IMR-90 (cell line): ENCODE data around the gene NCKAP5. TPM values are rescaled to one million over a fixed set of nuclear protein-coding genes. Genes with fewer than 3 reads are reported as not detected.

Source experiments
- ATAC-seq: fragments of 200-7000 bp; cut with Tn5 transposase; 2 replicates; pipeline ENCODE4 v1.9.1; 2020; ENCODE audit warnings: low read depth, mild to moderate bottlenecking, moderate library complexity
- BruUV-seq: library from RNA; stranded (reverse); fragments of 400-500 nt; replicated peaks from 2 replicates; lab custom pipeline; 2021; lab: Mats Ljungman, UMichigan
- CTCF ChIA-PET: fragments of 300-600 bp; formaldehyde crosslinking; extraction: SDS; loops from one replicate; lab custom pipeline; 2021; ENCODE audit warnings: antibody characterized with exemption; lab: Yijun Ruan, JAX
- POLR2A ChIA-PET: fragments of 300-600 bp; sonication (Branson Sonifier 250); formaldehyde crosslinking; loops from one replicate; lab custom pipeline; 2022; ENCODE audit warnings: antibody characterized with exemption; ENCODE audit not compliant: unreplicated experiment; lab: Charles Lee
- DNase-seq: peaks from one replicate; pipeline ENCODE4 v3.0.0; 2013
- H2AFZ ChIP-seq: replicated peaks from 2 replicates; pipeline ENCODE3; 2013; ENCODE audit warnings: low read length, mild to moderate bottlenecking; ENCODE audit not compliant: poor library complexity
- H2AK5ac ChIP-seq: 2 replicates; pipeline ENCODE4 v1.6.1; 2013; ENCODE audit warnings: low read depth, low read length, inconsistent platforms
- H2AK9ac ChIP-seq: replicated peaks from 2 replicates; pipeline ENCODE3; 2013; ENCODE audit warnings: mild to moderate bottlenecking, low read depth, low read length, moderate library complexity; ENCODE audit not compliant: poor library complexity
- H2BK120ac ChIP-seq: 2 replicates; pipeline ENCODE4 v1.6.1; 2013; ENCODE audit warnings: low read depth, low read length, inconsistent platforms
- H2BK15ac ChIP-seq: 3 replicates; pipeline ENCODE4 v1.6.1; 2013; ENCODE audit warnings: low read depth, low read length, inconsistent platforms
- H2BK20ac ChIP-seq: 2 replicates; pipeline ENCODE4 v1.6.1; 2013; ENCODE audit warnings: low read depth, mild to moderate bottlenecking, inconsistent platforms, low read length, moderate library complexity
- H2BK5ac ChIP-seq: 2 replicates; pipeline ENCODE4 v1.6.1; 2013; ENCODE audit warnings: mild to moderate bottlenecking, low read depth, low read length, inconsistent platforms; ENCODE audit not compliant: poor library complexity, severe bottlenecking
- H3K14ac ChIP-seq: replicated peaks from 2 replicates; pipeline ENCODE4 v1.6.1; 2013; ENCODE audit warnings: low read depth, low read length, inconsistent platforms
- H3K18ac ChIP-seq: 2 replicates; pipeline ENCODE4 v1.6.1; 2013; ENCODE audit warnings: low read depth, low read length, control low read depth
- H3K23ac ChIP-seq: 2 replicates; pipeline ENCODE4 v1.6.1; 2013; ENCODE audit warnings: low read depth, low read length, inconsistent platforms
- H3K27ac ChIP-seq: 2 replicates; pipeline ENCODE4 v1.5.1; 2013; ENCODE audit warnings: mild to moderate bottlenecking, control low read depth, low read length; ENCODE audit not compliant: insufficient read depth
- H3K27me3 ChIP-seq: 2 replicates; pipeline ENCODE4 v1.6.1; 2013; ENCODE audit warnings: low read length; ENCODE audit not compliant: control insufficient read depth, insufficient read depth
- H3K36me3 ChIP-seq: 2 replicates; pipeline ENCODE4 v1.6.1; 2013; ENCODE audit warnings: low read length, mixed read lengths; ENCODE audit not compliant: control insufficient read depth, insufficient read depth
- H3K4ac ChIP-seq: 2 replicates; pipeline ENCODE4 v1.6.1; 2013; ENCODE audit warnings: low read depth, low read length, inconsistent platforms
- H3K4me1 ChIP-seq: 2 replicates; pipeline ENCODE4 v1.6.1; 2013; ENCODE audit warnings: low read length, mixed read lengths; ENCODE audit not compliant: control insufficient read depth, insufficient read depth
- H3K4me2 ChIP-seq: 2 replicates; pipeline ENCODE4 v1.6.1; 2013; ENCODE audit warnings: low read depth, mild to moderate bottlenecking, control low read depth, low read length, moderate library complexity
- H3K4me3 ChIP-seq: 2 replicates; pipeline ENCODE4 v1.5.1; 2013; ENCODE audit warnings: low read depth, mild to moderate bottlenecking, control low read depth, low read length, moderate library complexity; ENCODE audit not compliant: insufficient read depth
- H3K56ac ChIP-seq: 2 replicates; pipeline ENCODE4 v1.6.1; 2013; ENCODE audit warnings: low read length, inconsistent platforms; ENCODE audit not compliant: insufficient read depth; ENCODE audit errors: extremely low read depth
- H3K79me1 ChIP-seq, 2 experiments: 2 replicates each; pipeline ENCODE4 v1.6.1; 2013; ENCODE audit warnings: low read length in 2 of 2, inconsistent platforms in 1 of 2, low read depth in 1 of 2
- H3K9ac ChIP-seq: 2 replicates; pipeline ENCODE4 v1.6.1; 2013; ENCODE audit warnings: low read depth, low read length, control low read depth
- H3K9me1 ChIP-seq: 2 replicates; pipeline ENCODE4 v1.6.1; 2013; ENCODE audit warnings: low read length, inconsistent platforms; ENCODE audit not compliant: insufficient read depth
- H3K9me3 ChIP-seq: 2 replicates; pipeline ENCODE4 v1.6.1; 2013; ENCODE audit warnings: low read length; ENCODE audit not compliant: control insufficient read depth, insufficient read depth
- H4K20me1 ChIP-seq: 2 replicates; pipeline ENCODE4 v1.6.1; 2013; ENCODE audit warnings: low read length, inconsistent platforms; ENCODE audit not compliant: insufficient read depth
- H4K5ac ChIP-seq: 2 replicates; pipeline ENCODE4 v1.6.1; 2013; ENCODE audit warnings: mild to moderate bottlenecking, low read depth, low read length, control low read depth
- H4K8ac ChIP-seq, 2 experiments: 2 replicates each; pipeline ENCODE4 v1.6.1; 2013; ENCODE audit warnings: low read depth in 2 of 2, low read length in 2 of 2, control low read depth in 1 of 2, inconsistent platforms in 1 of 2
- H4K91ac ChIP-seq: 2 replicates; pipeline ENCODE4 v1.6.1; 2013; ENCODE audit warnings: low read depth, low read length, inconsistent platforms; ENCODE audit not compliant: insufficient read depth
- BHLHE40 ChIP-seq: fragments of 150-350 bp; IDR thresholded peaks from 2 replicates; pipeline ENCODE4 v1.6.1; 2016; ENCODE audit warnings: mild to moderate bottlenecking, low read depth, low read length
- CEBPB ChIP-seq: IDR thresholded peaks from 2 replicates; pipeline ENCODE4 v1.6.1; 2012; ENCODE audit warnings: low read depth, low read length, improper control_type of control experiment
- CHD1 ChIP-seq: IDR thresholded peaks from 2 replicates; pipeline ENCODE4 v1.6.1; 2012; ENCODE audit warnings: low read depth, low read length, improper control_type of control experiment
- MAFK ChIP-seq: IDR thresholded peaks from 2 replicates; pipeline ENCODE4 v1.6.1; 2012; ENCODE audit warnings: low read depth, low read length, improper control_type of control experiment
- MXI1 ChIP-seq: IDR thresholded peaks from 2 replicates; pipeline ENCODE4 v1.6.1; 2012; ENCODE audit warnings: low read depth, mild to moderate bottlenecking, low read length, moderate library complexity, borderline replicate concordance
- NFE2L2 ChIP-seq: fragments of 150-350 bp; IDR thresholded peaks from 2 replicates; pipeline ENCODE4 v1.6.1; 2016; ENCODE audit warnings: low read depth, mild to moderate bottlenecking, low read length
- POLR2A ChIP-seq: IDR thresholded peaks from 2 replicates; pipeline ENCODE4 v1.6.1; 2012; ENCODE audit warnings: mild to moderate bottlenecking, low read depth, low read length
- RFX5 ChIP-seq: IDR thresholded peaks from 2 replicates; pipeline ENCODE4 v1.8.0; 2012; ENCODE audit warnings: low read depth, mild to moderate bottlenecking, low read length, moderate library complexity
- SMC3 ChIP-seq: fragments of 150-350 bp; IDR thresholded peaks from 2 replicates; pipeline ENCODE4 v1.6.1; 2016; ENCODE audit warnings: low read depth, mild to moderate bottlenecking, antibody characterized with exemption, low read length, moderate library complexity
- WGBS, 2 experiments: methylation state at CpG; one replicate each; pipeline versions ENCODE4 v1.1.5 to v1.1.7; 2013; ENCODE audit warnings: missing lambda C conversion rate in 2 of 2; ENCODE audit not compliant: insufficient read length in 1 of 2; ENCODE audit errors: extremely low coverage in 2 of 2; 5-methylcytosine and 5-hydroxymethylcytosine counted together
- dilution Hi-C: fragments of 300-500 bp; cut with HindIII; formaldehyde crosslinking; loops from one replicate; pipeline ENCODE4 v1.14.3; 2018; ENCODE audit warnings: low sequenced_read_pairs; ENCODE audit not compliant: unreplicated experiment
- in situ Hi-C: fragments of 300-500 bp; cut with MboI; formaldehyde crosslinking; loops from 3 replicates; pipeline ENCODE4 v1.14.3; 2019; ENCODE audit warnings: low sequenced_read_pairs, inconsistent platforms, mixed read lengths
- intact Hi-C: fragments of 100-400 bp; cut with micrococcal nuclease; formaldehyde crosslinking; loops from 2 replicates; pipeline ENCODE4 v1.10.0; 2022
- polyA plus RNA-seq, 3 experiments: library from polyadenylated mRNA; depleted of rRNA; stranded (reverse); fragments of >200 nt; gene quantifications; 2 replicates each; pipeline ENCODE4 v1.2.3, GENCODE V29; 2012; ENCODE audit warnings: low replicate concordance in 1 of 3
- total RNA-seq: library from RNA; depleted of rRNA; stranded (reverse); fragments of >200 nt; gene quantifications from 2 replicates; pipeline ENCODE4 v1.2.3, GENCODE V29; 2012
- TF ChIP-seq, protein P1 (sequence below): conservative IDR thresholded peaks from 2 replicates; pipeline ENCODE4 v1.5.1; 2012; ENCODE audit warnings: mild to moderate bottlenecking, low read depth, low read length, improper control_type of control experiment
- TF ChIP-seq, protein P2 (sequence below): fragments of 150-350 bp; IDR thresholded peaks from 2 replicates; pipeline ENCODE4 v1.6.1; 2016; ENCODE audit warnings: low read depth, mild to moderate bottlenecking, low read length, moderate library complexity, borderline replicate concordance
- TF ChIP-seq, protein P3 (sequence below): fragments of 150-350 bp; IDR thresholded peaks from 2 replicates; pipeline ENCODE4 v1.6.1; 2017; ENCODE audit warnings: mild to moderate bottlenecking, antibody characterized with exemption, low read length, low read depth

Gene NCKAP5
- total and polyA plus RNA-seq, 2 of the 4 experiments (the other 2 are of a cell fraction) = 2.7 to 3.9 TPM

DNA sequence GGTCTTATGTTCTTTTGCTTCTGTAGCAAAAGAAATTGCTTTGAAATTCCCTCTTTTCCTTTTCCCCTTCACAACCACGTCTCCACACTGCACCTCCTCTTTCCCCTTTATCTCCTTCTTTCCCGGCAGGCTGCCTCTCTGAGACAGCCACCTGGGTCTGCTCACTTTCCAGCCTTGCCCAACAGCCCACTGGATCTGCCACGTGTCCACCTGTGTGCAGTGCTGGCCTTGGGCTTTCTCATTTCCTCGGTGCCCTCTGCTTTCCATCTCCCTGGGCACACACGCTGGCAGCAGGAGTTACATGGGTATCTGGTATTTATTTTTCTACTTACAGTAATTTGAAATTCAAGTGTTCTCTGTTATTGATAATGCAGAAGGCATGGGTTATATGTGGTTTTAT is 684.8 kb downstream of the NCKAP5 start:
- TF ChIP-seq, protein P1, sequence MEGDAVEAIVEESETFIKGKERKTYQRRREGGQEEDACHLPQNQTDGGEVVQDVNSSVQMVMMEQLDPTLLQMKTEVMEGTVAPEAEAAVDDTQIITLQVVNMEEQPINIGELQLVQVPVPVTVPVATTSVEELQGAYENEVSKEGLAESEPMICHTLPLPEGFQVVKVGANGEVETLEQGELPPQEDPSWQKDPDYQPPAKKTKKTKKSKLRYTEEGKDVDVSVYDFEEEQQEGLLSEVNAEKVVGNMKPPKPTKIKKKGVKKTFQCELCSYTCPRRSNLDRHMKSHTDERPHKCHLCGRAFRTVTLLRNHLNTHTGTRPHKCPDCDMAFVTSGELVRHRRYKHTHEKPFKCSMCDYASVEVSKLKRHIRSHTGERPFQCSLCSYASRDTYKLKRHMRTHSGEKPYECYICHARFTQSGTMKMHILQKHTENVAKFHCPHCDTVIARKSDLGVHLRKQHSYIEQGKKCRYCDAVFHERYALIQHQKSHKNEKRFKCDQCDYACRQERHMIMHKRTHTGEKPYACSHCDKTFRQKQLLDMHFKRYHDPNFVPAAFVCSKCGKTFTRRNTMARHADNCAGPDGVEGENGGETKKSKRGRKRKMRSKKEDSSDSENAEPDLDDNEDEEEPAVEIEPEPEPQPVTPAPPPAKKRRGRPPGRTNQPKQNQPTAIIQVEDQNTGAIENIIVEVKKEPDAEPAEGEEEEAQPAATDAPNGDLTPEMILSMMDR = no peak
- no peak for TF ChIP-seq POLR2A
- TF ChIP-seq RFX5 = no peak
- TF ChIP-seq, protein P2, sequence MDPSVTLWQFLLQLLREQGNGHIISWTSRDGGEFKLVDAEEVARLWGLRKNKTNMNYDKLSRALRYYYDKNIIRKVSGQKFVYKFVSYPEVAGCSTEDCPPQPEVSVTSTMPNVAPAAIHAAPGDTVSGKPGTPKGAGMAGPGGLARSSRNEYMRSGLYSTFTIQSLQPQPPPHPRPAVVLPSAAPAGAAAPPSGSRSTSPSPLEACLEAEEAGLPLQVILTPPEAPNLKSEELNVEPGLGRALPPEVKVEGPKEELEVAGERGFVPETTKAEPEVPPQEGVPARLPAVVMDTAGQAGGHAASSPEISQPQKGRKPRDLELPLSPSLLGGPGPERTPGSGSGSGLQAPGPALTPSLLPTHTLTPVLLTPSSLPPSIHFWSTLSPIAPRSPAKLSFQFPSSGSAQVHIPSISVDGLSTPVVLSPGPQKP = no peak
- no peak for TF ChIP-seq CHD1
- TF ChIP-seq NFE2L2 = no peak
- no peak for TF ChIP-seq CEBPB
- no peak for TF ChIP-seq BHLHE40
- TF ChIP-seq, protein P3, sequence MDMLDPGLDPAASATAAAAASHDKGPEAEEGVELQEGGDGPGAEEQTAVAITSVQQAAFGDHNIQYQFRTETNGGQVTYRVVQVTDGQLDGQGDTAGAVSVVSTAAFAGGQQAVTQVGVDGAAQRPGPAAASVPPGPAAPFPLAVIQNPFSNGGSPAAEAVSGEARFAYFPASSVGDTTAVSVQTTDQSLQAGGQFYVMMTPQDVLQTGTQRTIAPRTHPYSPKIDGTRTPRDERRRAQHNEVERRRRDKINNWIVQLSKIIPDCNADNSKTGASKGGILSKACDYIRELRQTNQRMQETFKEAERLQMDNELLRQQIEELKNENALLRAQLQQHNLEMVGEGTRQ = no peak
- no peak for TF ChIP-seq MAFK
- no peak for TF ChIP-seq SMC3
- TF ChIP-seq MXI1 = no peak
- Histone ChIP-seq H3K56ac (no peak overlapping the region), H2BK5ac (no peak overlapping the region), H2BK15ac (no peak overlapping the region), H3K4me2 (no peak overlapping the region), H3K23ac (no peak overlapping the region), H3K9me1 (no peaks in the 10 kb centered on the region), H3K27ac (no peak overlapping the region), H4K91ac (no peak overlapping the region), H3K18ac (no peak overlapping the region), H3K27me3 (no peaks in the 10 kb centered on the region), H3K36me3 (no peaks in the 10 kb centered on the region; the same call in 1 of the 2 replicates), H3K79me1 (peaks cover 0 to 5% of the 10 kb centered on the region in 2 experiments; a peak in 1 of 4 replicates), H3K14ac (no peak overlapping the region), H3K4me1 (peaks cover 1% of the 10 kb centered on the region; the same call in 1 of the 2 replicates), H2AK5ac (no peak overlapping the region), H3K4ac (no peak overlapping the region), H2AFZ (no peak overlapping the region), H4K20me1 (no peaks in the 10 kb centered on the region), H2AK9ac (no peak overlapping the region), H2BK20ac (no peak overlapping the region), H4K5ac (no peak overlapping the region), H4K8ac (no peak overlapping the region), H3K9me3 (peaks cover 4% of the 10 kb centered on the region), H3K4me3 (no peak overlapping the region), H2BK120ac (no peak overlapping the region), H3K9ac (no peak overlapping the region)
- BruUV-seq = no TSS peak
- CTCF ChIA-PET = no interaction called here
- POLR2A ChIA-PET = no interaction called here
- intact Hi-C loops (no loop called here), in situ Hi-C loops (no loop called here), dilution Hi-C loops (no loop called here)
- DNase-seq (no peak), ATAC-seq (no peak)
- no CpG with 5 or more reads among the region's 5 CpGs for WGBS, 2 experiments
